ENCODE measurements around the gene BIRC6.

DNA sequence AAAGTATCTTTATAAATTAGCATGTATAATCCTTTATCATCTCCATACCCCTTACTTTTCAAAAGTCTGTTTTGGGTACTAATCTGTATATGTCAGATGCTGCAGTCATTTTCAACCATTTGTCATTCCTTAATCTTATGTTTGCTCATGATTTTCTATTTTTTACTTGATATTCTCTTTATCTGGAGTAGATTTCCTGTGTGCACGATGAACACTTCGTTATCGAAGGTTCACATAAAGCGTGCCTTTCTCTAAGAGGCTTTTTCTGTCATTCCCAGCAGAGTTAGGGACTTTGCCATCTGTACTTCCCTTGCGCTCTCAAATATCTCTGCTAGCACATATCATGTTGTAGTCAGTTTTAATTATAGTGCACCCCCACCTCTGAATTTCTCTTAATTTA is 123.2 kb downstream of the BIRC6 start:
- no peak for TF ChIP-seq ISL1 (CRISPR knock-in tag; IDR thresholded peaks at IDR 0.05)
- TF ChIP-seq, protein P1, sequence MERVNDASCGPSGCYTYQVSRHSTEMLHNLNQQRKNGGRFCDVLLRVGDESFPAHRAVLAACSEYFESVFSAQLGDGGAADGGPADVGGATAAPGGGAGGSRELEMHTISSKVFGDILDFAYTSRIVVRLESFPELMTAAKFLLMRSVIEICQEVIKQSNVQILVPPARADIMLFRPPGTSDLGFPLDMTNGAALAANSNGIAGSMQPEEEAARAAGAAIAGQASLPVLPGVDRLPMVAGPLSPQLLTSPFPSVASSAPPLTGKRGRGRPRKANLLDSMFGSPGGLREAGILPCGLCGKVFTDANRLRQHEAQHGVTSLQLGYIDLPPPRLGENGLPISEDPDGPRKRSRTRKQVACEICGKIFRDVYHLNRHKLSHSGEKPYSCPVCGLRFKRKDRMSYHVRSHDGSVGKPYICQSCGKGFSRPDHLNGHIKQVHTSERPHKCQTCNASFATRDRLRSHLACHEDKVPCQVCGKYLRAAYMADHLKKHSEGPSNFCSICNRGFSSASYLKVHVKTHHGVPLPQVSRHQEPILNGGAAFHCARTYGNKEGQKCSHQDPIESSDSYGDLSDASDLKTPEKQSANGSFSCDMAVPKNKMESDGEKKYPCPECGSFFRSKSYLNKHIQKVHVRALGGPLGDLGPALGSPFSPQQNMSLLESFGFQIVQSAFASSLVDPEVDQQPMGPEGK (CRISPR knock-in tag; IDR thresholded peaks at IDR 0.05; ENCODE audit: borderline replicate concordance) = no peak
- no peak for TF ChIP-seq TOX (CRISPR knock-in tag; IDR thresholded peaks at IDR 0.05; ENCODE audit: borderline replicate concordance)
- TF ChIP-seq ZFP3 (CRISPR knock-in tag; IDR thresholded peaks at IDR 0.05) = no peak
- no peak for TF ChIP-seq RARB (CRISPR knock-in tag; IDR thresholded peaks at IDR 0.05)
- TF ChIP-seq, protein P2, sequence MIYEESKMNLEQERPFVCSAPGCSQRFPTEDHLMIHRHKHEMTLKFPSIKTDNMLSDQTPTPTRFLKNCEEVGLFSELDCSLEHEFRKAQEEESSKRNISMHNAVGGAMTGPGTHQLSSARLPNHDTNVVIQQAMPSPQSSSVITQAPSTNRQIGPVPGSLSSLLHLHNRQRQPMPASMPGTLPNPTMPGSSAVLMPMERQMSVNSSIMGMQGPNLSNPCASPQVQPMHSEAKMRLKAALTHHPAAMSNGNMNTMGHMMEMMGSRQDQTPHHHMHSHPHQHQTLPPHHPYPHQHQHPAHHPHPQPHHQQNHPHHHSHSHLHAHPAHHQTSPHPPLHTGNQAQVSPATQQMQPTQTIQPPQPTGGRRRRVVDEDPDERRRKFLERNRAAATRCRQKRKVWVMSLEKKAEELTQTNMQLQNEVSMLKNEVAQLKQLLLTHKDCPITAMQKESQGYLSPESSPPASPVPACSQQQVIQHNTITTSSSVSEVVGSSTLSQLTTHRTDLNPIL (CRISPR knock-in tag; IDR thresholded peaks at IDR 0.05; ENCODE audit: low read depth) = no peak
- TF ChIP-seq, protein P3, sequence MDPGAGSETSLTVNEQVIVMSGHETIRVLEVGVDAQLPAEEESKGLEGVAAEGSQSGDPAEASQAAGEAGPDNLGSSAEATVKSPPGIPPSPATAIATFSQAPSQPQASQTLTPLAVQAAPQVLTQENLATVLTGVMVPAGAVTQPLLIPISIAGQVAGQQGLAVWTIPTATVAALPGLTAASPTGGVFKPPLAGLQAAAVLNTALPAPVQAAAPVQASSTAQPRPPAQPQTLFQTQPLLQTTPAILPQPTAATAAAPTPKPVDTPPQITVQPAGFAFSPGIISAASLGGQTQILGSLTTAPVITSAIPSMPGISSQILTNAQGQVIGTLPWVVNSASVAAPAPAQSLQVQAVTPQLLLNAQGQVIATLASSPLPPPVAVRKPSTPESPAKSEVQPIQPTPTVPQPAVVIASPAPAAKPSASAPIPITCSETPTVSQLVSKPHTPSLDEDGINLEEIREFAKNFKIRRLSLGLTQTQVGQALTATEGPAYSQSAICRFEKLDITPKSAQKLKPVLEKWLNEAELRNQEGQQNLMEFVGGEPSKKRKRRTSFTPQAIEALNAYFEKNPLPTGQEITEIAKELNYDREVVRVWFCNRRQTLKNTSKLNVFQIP (CRISPR knock-in tag; IDR thresholded peaks at IDR 0.05; ENCODE audit: borderline replicate concordance, low read depth) = no peak
- TF ChIP-seq SNAI2 (CRISPR knock-in tag; IDR thresholded peaks at IDR 0.05) = no peak
- TF ChIP-seq GLIS3 (CRISPR knock-in tag; IDR thresholded peaks at IDR 0.05) = no peak
- TF ChIP-seq ZNF70 (CRISPR knock-in tag; IDR thresholded peaks at IDR 0.05) = no peak
- no peak for TF ChIP-seq ZC3H10 (CRISPR knock-in tag; IDR thresholded peaks at IDR 0.05)
- TF ChIP-seq, protein P4, sequence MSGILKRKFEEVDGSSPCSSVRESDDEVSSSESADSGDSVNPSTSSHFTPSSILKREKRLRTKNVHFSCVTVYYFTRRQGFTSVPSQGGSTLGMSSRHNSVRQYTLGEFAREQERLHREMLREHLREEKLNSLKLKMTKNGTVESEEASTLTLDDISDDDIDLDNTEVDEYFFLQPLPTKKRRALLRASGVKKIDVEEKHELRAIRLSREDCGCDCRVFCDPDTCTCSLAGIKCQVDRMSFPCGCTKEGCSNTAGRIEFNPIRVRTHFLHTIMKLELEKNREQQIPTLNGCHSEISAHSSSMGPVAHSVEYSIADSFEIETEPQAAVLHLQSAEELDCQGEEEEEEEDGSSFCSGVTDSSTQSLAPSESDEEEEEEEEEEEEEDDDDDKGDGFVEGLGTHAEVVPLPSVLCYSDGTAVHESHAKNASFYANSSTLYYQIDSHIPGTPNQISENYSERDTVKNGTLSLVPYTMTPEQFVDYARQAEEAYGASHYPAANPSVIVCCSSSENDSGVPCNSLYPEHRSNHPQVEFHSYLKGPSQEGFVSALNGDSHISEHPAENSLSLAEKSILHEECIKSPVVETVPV (CRISPR knock-in tag; IDR thresholded peaks at IDR 0.05) = no peak
- no peak for TF ChIP-seq CSDC2 (CRISPR knock-in tag; IDR thresholded peaks at IDR 0.05)
- no peak for TF ChIP-seq BACH2 (CRISPR knock-in tag; IDR thresholded peaks at IDR 0.05; ENCODE audit: borderline replicate concordance)

All from SK-N-SH treated with all-trans-retinoic acid at 6 μM for 48 hours (cell line).